ENCODE measurements around the gene SLC26A11.

Gene SLC26A11

DNA sequence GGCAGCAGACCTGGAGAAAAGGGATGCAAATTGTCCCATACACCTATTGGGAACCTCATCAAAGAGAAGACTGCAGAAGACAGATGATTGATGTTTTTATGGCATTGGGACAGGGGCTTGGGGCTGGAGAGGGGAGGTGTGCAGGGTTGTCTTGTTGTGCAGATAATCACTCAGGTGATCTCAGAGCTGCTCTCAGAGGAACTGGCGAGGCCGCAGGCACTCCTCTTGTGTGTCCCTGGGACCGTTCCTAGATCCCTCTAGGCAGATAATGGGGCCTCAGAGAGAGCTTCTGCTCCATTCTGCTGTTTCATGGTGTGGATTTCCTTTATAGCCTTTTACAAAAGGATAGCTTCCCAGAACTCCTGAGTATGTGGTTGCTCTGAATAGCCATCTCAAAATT lies 42.1 kb downstream of the SLC26A11 start:
- TF ChIP-seq CTCF (IDR thresholded peaks at IDR 0.05): no peak

DNA sequence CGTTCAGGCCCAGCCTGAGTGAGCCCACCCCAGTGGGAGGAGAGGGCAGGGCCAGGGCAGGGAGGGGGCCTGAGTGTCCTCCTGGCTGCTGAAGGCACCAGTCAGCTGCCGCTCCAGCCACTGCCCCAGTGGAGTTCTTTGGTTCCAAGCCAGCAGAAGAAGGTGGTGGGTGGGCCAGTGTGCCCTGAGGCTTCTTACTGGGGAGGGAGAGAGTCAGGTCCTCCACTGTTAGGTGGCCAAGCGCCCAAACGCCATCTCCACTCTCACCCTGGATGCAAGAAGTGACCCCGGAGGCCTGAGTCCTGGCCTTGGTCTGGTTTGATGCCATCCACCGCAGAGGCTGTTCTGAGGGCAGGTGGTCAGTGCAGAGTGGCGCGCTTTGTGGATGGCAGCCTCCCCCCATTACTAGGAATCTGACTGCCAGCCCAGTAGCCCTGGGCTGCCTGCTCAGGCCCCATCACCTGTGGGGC lies 42.6 kb downstream of the SLC26A11 start:
- TF ChIP-seq CTCF (IDR thresholded peaks at IDR 0.05): no peak

GRCh38 chr17:80263253-80264204 lies 43.3 kb downstream of the SLC26A11 start:
- no peak for TF ChIP-seq CTCF (IDR thresholded peaks at IDR 0.05)

DNA sequence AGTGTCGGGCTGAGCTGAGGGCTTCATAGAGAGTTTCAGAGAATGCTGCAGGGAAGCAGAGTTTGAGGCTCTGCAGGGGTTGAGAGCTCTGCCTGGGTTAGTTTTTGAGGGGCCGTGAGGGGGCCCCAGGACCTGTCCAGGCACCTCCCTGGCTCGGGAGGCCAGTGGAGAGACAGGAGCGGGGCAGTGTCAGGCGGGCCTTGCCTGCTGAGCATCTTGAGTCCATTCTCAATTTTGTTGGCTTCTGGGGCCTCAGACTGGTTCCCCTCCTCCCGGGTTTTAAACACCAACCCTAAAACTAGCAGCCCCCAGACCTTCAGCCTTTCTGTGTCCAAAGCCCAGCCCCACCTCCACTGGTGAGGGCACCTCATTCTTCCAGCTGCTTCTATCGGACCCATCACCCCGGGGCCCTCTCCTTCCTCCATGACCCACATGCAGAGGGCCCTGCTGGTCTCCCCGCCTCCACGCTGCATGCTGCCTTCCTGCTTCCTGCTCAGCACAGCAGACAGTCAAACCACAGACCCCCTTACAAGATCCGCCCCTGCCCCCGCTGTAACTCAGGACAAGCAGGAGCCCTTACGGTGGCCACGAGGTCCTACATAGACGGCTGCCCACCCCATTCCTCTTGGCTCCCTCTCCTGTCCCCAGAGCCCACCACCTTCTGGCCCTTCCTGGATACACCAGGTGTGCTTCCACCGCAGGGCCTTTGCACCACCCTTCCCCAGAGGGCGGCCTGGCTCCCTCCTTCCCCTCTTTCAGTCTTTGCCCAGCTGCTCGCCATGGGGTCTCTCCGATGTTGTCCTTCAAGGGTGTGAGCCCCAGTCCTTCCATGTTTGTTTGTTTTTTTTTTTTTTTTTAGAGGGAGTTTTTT lies 44.2 kb downstream of the SLC26A11 start:
- TF ChIP-seq CTCF (IDR thresholded peaks at IDR 0.05): no peak

GRCh38 chr17:80265205-80266068 lies 45.2 kb downstream of the SLC26A11 start:
- TF ChIP-seq CTCF (IDR thresholded peaks at IDR 0.05): no peak

GRCh38 chr17:80267391-80267790 lies 47.2 kb downstream of the SLC26A11 start:
- TF ChIP-seq CTCF (IDR thresholded peaks at IDR 0.05): no peak

GRCh38 chr17:80268427-80268826 lies 48.2 kb downstream of the SLC26A11 start:
- TF ChIP-seq CTCF (IDR thresholded peaks at IDR 0.05): no peak

All from LNCAP (cell line).